GM19438 (cell line): ENCODE data around the gene MRPL45.

Source experiments
- ATAC-seq: cut with Tn5 transposase; IDR thresholded peaks from one replicate; pipeline ENCODE4 v1.9.1; 2021; ENCODE audit warnings: low read depth; ENCODE audit not compliant: unreplicated experiment

Gene MRPL45

GRCh38 chr17:38324772-38325171, 27.8 kb downstream of the MRPL45 start:
- ATAC-seq = no peak

- no peak for ATAC-seq
Measured at GRCh38 chr17:38325221-38325851, 28.4 kb downstream of the MRPL45 start.

- no peak for ATAC-seq
Measured at GRCh38 chr17:38326996-38327792, 30.2 kb downstream of the MRPL45 start.

GRCh38 chr17:38327936-38328335, 31.0 kb downstream of the MRPL45 start:
- ATAC-seq = no peak

GRCh38 chr17:38328620-38329019, 31.7 kb downstream of the MRPL45 start:
- ATAC-seq = no peak

GRCh38 chr17:38329284-38329683, 32.3 kb downstream of the MRPL45 start:
- no peak for ATAC-seq

GRCh38 chr17:38329808-38330730, 33.1 kb downstream of the MRPL45 start:
- ATAC-seq = no peak

- ATAC-seq = no peak
Measured at GRCh38 chr17:38330941-38331411, 34.0 kb downstream of the MRPL45 start.

GRCh38 chr17:38332735-38333134, 35.8 kb downstream of the MRPL45 start:
- ATAC-seq = no peak

- ATAC-seq = no peak
Measured at GRCh38 chr17:38333635-38334295, 36.8 kb downstream of the MRPL45 start.

- ATAC-seq = no peak
Measured at GRCh38 chr17:38334480-38335364, 37.8 kb downstream of the MRPL45 start.

GRCh38 chr17:38336838-38337237, 39.9 kb downstream of the MRPL45 start:
- no peak for ATAC-seq

GRCh38 chr17:38338053-38338452, 41.1 kb downstream of the MRPL45 start:
- no peak for ATAC-seq

GRCh38 chr17:38338535-38338934, 41.6 kb downstream of the MRPL45 start:
- no peak for ATAC-seq

- ATAC-seq = no peak
Measured at GRCh38 chr17:38339891-38340290, 42.9 kb downstream of the MRPL45 start.

GRCh38 chr17:38341035-38341721, 44.2 kb downstream of the MRPL45 start:
- ATAC-seq = no peak

GRCh38 chr17:38342886-38343607, 46.1 kb downstream of the MRPL45 start:
- ATAC-seq = no peak
